Endothelial cell of umbilical vein (primary cell): ENCODE measurements around the gene MCTP1. TPM values are rescaled to one million over a fixed set of nuclear protein-coding genes. Genes with fewer than 3 reads are reported as not detected.
A peak's percentile ranks its signal among the peaks of the same experiment; 100 is the strongest.

Experiments
- BruUV-seq: library from RNA; stranded (reverse); fragments of 400-500 nt; replicated peaks from 2 replicates; lab custom pipeline; 2021; lab: Mats Ljungman, UMichigan
- CTCF ChIA-PET: fragments of 300-600, 350-600 bp; sonication (Branson Sonifier 250); formaldehyde crosslinking; loops from one replicate; lab custom pipeline; 2021; ENCODE audit warnings: antibody characterized with exemption, inconsistent platforms; lab: Charles Lee
- POLR2A ChIA-PET: fragments of 300-600, 350-600 bp; sonication (Branson Sonifier 250); formaldehyde crosslinking; loops from one replicate; lab custom pipeline; 2021; ENCODE audit warnings: antibody characterized with exemption, inconsistent platforms; lab: Charles Lee
- DNase-seq: peaks from one replicate; pipeline ENCODE4 v3.0.0-alpha.2; 2011; ENCODE audit warnings: low read depth, low spot score
- FAIRE-seq: peaks from 2 replicates; lab custom pipeline; 2011; peaks lifted over from hg19 to GRCh38; lab: Jason Lieb, UNC
- H2AFZ ChIP-seq: 2 replicates; pipeline ENCODE4 v1.6.0; 2012; ENCODE audit warnings: low read depth, low read length, control low read depth, inconsistent platforms
- H3K27ac ChIP-seq: 2 replicates; pipeline ENCODE4 v1.5.1; 2011; ENCODE audit warnings: low read depth, mild to moderate bottlenecking, control low read depth, low read length, moderate library complexity; ENCODE audit not compliant: insufficient read depth
- H3K27me3 ChIP-seq, 2 experiments: 2 replicates each; pipeline versions ENCODE4 v1.6.0 to v1.6.1; 2011; ENCODE audit warnings: low read length in 2 of 2, mixed read lengths in 1 of 2; ENCODE audit not compliant: control insufficient read depth in 2 of 2, insufficient read depth in 2 of 2
- H3K36me3 ChIP-seq, 2 experiments: 2 replicates in 1 of 2; 3 replicates in 1 of 2; pipeline ENCODE4 v1.5.1; 2011; ENCODE audit warnings: low read length in 2 of 2, mild to moderate bottlenecking in 1 of 2, moderate library complexity in 1 of 2; ENCODE audit not compliant: control insufficient read depth in 2 of 2, insufficient read depth in 2 of 2; ENCODE audit errors: extremely low read depth in 1 of 2
- H3K4me1 ChIP-seq: 3 replicates; pipeline ENCODE4 v1.5.1; 2011; ENCODE audit warnings: mild to moderate bottlenecking, low read length; ENCODE audit not compliant: control insufficient read depth, insufficient read depth; ENCODE audit errors: extremely low read depth
- H3K4me2 ChIP-seq: 2 replicates; pipeline ENCODE4 v1.6.1; 2011; ENCODE audit warnings: low read length, control low read depth, mixed read lengths; ENCODE audit not compliant: insufficient read depth
- H3K4me3 ChIP-seq, 3 experiments: fragments of 200-600 bp in 1 of 3; sonication (generic), shearing (Covaris generic) in 1 of 3; replicated peaks in 1 of 3; 2 replicates each; pipeline ENCODE4 v1.5.1; 2011 to 2016; ENCODE audit warnings: control low read depth in 3 of 3, low read length in 3 of 3, mild to moderate bottlenecking in 2 of 3, inconsistent platforms in 1 of 3, low read depth in 1 of 3, moderate library complexity in 1 of 3; ENCODE audit not compliant: insufficient read depth in 1 of 3
- H3K79me2 ChIP-seq: 2 replicates; pipeline ENCODE4 v1.6.0; 2012; ENCODE audit warnings: low read length, inconsistent platforms; ENCODE audit not compliant: control insufficient read depth, insufficient read depth
- H3K9ac ChIP-seq: replicated peaks from 2 replicates; pipeline ENCODE3; 2011; ENCODE audit warnings: low read length, control low read depth; ENCODE audit not compliant: insufficient read depth; ENCODE audit errors: extremely low read depth
- H3K9me1 ChIP-seq: replicated peaks from 3 replicates; pipeline ENCODE4 v1.6.0; 2011; ENCODE audit warnings: mild to moderate bottlenecking, low read length; ENCODE audit not compliant: control insufficient read depth, insufficient read depth; ENCODE audit errors: extremely low read depth
- H3K9me3 ChIP-seq: replicated peaks from 2 replicates; pipeline ENCODE4 v1.5.1; 2012; ENCODE audit warnings: low read length, inconsistent platforms; ENCODE audit not compliant: control insufficient read depth, insufficient read depth
- H4K20me1 ChIP-seq: replicated peaks from 2 replicates; pipeline ENCODE3; 2011; ENCODE audit warnings: mild to moderate bottlenecking, low read length; ENCODE audit not compliant: control insufficient read depth, insufficient read depth; ENCODE audit errors: extremely low read depth
- EZH2 ChIP-seq: IDR thresholded peaks from 2 replicates; pipeline ENCODE4 v1.6.1; 2012; ENCODE audit warnings: borderline replicate concordance, low read depth, mild to moderate bottlenecking, moderate library complexity, low read length, inconsistent platforms; ENCODE audit not compliant: severe bottlenecking
- FOS ChIP-seq: IDR thresholded peaks from 2 replicates; pipeline ENCODE4 v1.6.1; 2011; ENCODE audit warnings: mild to moderate bottlenecking, low read length, moderate library complexity, borderline replicate concordance; ENCODE audit not compliant: insufficient read depth
- GATA2 ChIP-seq: IDR thresholded peaks from 2 replicates; pipeline ENCODE4 v1.7.0; 2011; ENCODE audit warnings: low read depth, mild to moderate bottlenecking, moderate library complexity, mixed read lengths, low read length; ENCODE audit not compliant: insufficient read length, insufficient read depth
- JUN ChIP-seq: IDR thresholded peaks from 2 replicates; pipeline ENCODE4 v1.6.1; 2011; ENCODE audit warnings: borderline replicate concordance, low read depth; ENCODE audit not compliant: insufficient read length, insufficient read depth
- POLR2A ChIP-seq: IDR thresholded peaks from 2 replicates; pipeline ENCODE4 v1.6.1; 2012; ENCODE audit warnings: low read depth, mild to moderate bottlenecking, control low read depth, low read length
- POLR2AphosphoS5 ChIP-seq: IDR thresholded peaks from 2 replicates; pipeline ENCODE4 v1.6.1; 2012; ENCODE audit warnings: low read depth, mild to moderate bottlenecking, control low read depth, low read length, moderate library complexity; ENCODE audit not compliant: insufficient read depth
- dilution Hi-C: fragments of 300-500 bp; cut with MboI; formaldehyde crosslinking; loops from one replicate; pipeline ENCODE4 v1.15.0; 2019; ENCODE audit warnings: low sequenced_read_pairs; ENCODE audit not compliant: extremely low pct_ligation_motif_present
- intact Hi-C: fragments of 100-400 bp; cut with micrococcal nuclease; formaldehyde crosslinking; loops from one replicate; pipeline ENCODE4 v1.10.0; 2022
- polyA plus RNA-seq, 4 experiments: library from polyadenylated mRNA; depleted of rRNA in 3 of 4; stranded (reverse) in 3 of 4; unstranded in 1 of 4; fragments of >200 nt; gene quantifications; 2 replicates each; pipeline versions ENCODE4 v1.2.1 to v1.2.3, GENCODE V29; 2011 to 2012; ENCODE audit warnings: missing spikeins in 1 of 4
- total RNA-seq: library from RNA; stranded (reverse); gene quantifications from 2 replicates; pipeline ENCODE4 v1.2.3, GENCODE V29; 2021
- TF ChIP-seq, protein P1 (sequence below), 2 donors: IDR thresholded peaks; 1 replicate in 1 of 2; 2 replicates in 1 of 2; pipeline ENCODE4 v1.5.1; 2011; ENCODE audit warnings: low read length in 2 of 2, mild to moderate bottlenecking in 2 of 2, moderate library complexity in 2 of 2, control low read depth in 1 of 2, inconsistent platforms in 1 of 2, low read depth in 1 of 2; ENCODE audit not compliant: insufficient read depth in 1 of 2; ENCODE audit errors: extremely low read depth in 1 of 2
- TF ChIP-seq, protein P2 (sequence below): IDR thresholded peaks from 2 replicates; pipeline ENCODE4 v1.6.1; 2011; ENCODE audit not compliant: insufficient read depth, insufficient read length

MCTP1 gene
- total and polyA plus RNA-seq, 2 donors (not counting 3 experiments of a cell fraction or from before 2014, with no cell fraction given): 79.3 to 203 TPM

DNA sequence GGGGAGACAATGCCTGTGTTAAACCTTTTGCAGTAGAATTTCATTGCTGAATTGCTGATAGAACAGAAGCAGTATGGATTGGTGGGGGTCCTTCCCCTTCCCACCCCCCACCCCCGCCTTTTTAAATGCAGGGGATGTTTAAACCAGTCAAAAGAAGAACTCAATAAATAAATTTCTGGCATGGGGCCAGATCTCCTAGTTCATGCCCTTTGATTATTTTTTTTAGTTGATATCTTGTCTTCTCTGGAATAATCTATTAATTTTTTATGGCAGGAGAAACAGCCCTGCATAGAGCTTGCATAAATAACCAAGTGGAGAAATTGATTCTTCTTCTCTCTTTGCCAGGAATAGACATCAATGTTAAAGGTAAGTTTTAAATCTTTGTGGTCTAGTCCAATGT is 593.6 kb downstream of the MCTP1 start:
- no peaks in the 10 kb centered on the region for H3K9me3 ChIP-seq
- ChIA-PET CTCF (interaction anchor here (1.6 kb wide), 1 partner anchor 166 kb away, joined by 4 read pairs; no protein-coding TSS in a partner anchor), POLR2A (no interaction called here)
- H3K27me3 ChIP-seq: no peaks in the 10 kb centered on the region
- no TSS peak for BruUV-seq
- H4K20me1 ChIP-seq: no peaks in the 10 kb centered on the region
- intact Hi-C loops (loop anchor here (5.0 kb wide), 1 partner anchor 579 kb away; a partner anchor contains a TSS), dilution Hi-C loops (no loop called here)
- TF ChIP-seq EZH2: no peak
- no peak overlapping the region for H2AFZ ChIP-seq
- H3K79me2 ChIP-seq: no peaks in the 10 kb centered on the region
- no peaks in the 10 kb centered on the region for H3K36me3 ChIP-seq
- no peak overlapping the region for H3K4me3 ChIP-seq
- DNase-seq (no peak), FAIRE-seq (no peak)
- H3K4me2 ChIP-seq: no peak overlapping the region
- H3K27ac ChIP-seq: no peak overlapping the region
- H3K4me1 ChIP-seq: peaks cover 15% of the 10 kb centered on the region
- H3K9me1 ChIP-seq: no peaks in the 10 kb centered on the region
- no peak overlapping the region for H3K9ac ChIP-seq

DNA sequence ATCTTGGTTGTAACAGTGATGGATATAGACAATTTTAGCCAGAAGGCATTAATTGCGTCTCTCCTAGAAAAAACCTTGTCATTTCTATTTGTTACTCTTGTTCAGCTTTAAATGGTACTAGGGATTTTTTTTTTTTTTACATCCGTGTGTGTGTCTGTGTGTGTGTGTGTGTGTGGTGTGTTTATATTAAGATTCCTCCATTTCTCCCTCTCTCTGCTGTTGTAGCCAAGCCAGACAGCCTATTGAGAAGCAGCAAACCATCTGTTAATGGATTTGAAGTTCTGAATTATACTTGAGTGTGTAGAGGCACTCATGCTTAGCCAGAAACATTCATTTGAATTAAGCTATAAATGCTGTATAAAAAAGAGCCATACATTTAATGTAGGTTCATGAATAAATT is 594.1 kb downstream of the MCTP1 start:
- Histone ChIP-seq H3K9me3 (no peaks in the 10 kb centered on the region), H3K9ac (no peak overlapping the region), H3K9me1 (no peaks in the 10 kb centered on the region), H2AFZ (no peak overlapping the region), H3K79me2 (no peaks in the 10 kb centered on the region), H3K4me1 (peaks cover 15% of the 10 kb centered on the region), H4K20me1 (no peaks in the 10 kb centered on the region), H3K27ac (no peak overlapping the region), H3K4me3 (no peak overlapping the region), H3K4me2 (no peak overlapping the region), H3K36me3 (no peaks in the 10 kb centered on the region), H3K27me3 (no peaks in the 10 kb centered on the region)
- intact Hi-C loops (loop anchor here (5.0 kb wide), 1 partner anchor 578 kb away; a partner anchor contains a TSS), dilution Hi-C loops (no loop called here)
- CTCF ChIA-PET: interaction anchor here (1.6 kb wide), 1 partner anchor 166 kb away, joined by 4 read pairs; no protein-coding TSS in a partner anchor
- peak; percentile 31 for FAIRE-seq
- no TSS peak for BruUV-seq
- DNase-seq: no peak
- POLR2A ChIA-PET: no interaction called here
- TF ChIP-seq FOS (no peak), EZH2 (no peak), POLR2AphosphoS5 (no peak), JUN (no peak), POLR2A (no peak), GATA2 (no peak)
- TF ChIP-seq, protein P1, sequence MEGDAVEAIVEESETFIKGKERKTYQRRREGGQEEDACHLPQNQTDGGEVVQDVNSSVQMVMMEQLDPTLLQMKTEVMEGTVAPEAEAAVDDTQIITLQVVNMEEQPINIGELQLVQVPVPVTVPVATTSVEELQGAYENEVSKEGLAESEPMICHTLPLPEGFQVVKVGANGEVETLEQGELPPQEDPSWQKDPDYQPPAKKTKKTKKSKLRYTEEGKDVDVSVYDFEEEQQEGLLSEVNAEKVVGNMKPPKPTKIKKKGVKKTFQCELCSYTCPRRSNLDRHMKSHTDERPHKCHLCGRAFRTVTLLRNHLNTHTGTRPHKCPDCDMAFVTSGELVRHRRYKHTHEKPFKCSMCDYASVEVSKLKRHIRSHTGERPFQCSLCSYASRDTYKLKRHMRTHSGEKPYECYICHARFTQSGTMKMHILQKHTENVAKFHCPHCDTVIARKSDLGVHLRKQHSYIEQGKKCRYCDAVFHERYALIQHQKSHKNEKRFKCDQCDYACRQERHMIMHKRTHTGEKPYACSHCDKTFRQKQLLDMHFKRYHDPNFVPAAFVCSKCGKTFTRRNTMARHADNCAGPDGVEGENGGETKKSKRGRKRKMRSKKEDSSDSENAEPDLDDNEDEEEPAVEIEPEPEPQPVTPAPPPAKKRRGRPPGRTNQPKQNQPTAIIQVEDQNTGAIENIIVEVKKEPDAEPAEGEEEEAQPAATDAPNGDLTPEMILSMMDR (IDR thresholded peaks at IDR 0.05; ENCODE audit: extremely low read depth in 1 of 2, insufficient read depth in 1 of 2, low read depth in 1 of 2, low read length in 2 of 2): no peak
- TF ChIP-seq, protein P2, sequence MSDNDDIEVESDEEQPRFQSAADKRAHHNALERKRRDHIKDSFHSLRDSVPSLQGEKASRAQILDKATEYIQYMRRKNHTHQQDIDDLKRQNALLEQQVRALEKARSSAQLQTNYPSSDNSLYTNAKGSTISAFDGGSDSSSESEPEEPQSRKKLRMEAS: no peak
